Esophagus squamous epithelium (tissue), 5 donors: ENCODE data around the gene C14orf119. TPM values are rescaled to one million over a fixed set of nuclear protein-coding genes. Genes with fewer than 3 reads are reported as not detected.

Source experiments
- DNase-seq: peaks from one replicate; lab custom pipeline; 2025; lab: John Stamatoyannopoulos, UW
- H3K27ac ChIP-seq, 4 donors: fragments of 200-600 bp; sonication (generic); one replicate each; pipeline ENCODE4 v1.5.1; 2016 to 2019; ENCODE audit warnings: mild to moderate bottlenecking in 1 of 4
- H3K27me3 ChIP-seq, 4 donors: fragments of 200-600 bp; sonication (generic); 1 replicate in 3 of 4; 2 replicates in 1 of 4; pipeline versions ENCODE4 v1.5.1 to v1.6.0; 2017 to 2021; ENCODE audit warnings: antibody characterized with exemption in 1 of 4
- H3K36me3 ChIP-seq, 3 donors: fragments of 200-600 bp; sonication (generic); one replicate each; pipeline ENCODE4 v1.5.1; 2016 to 2019
- H3K4me1 ChIP-seq, 3 donors: fragments of 200-600 bp; sonication (generic); one replicate each; pipeline ENCODE4 v1.5.1; 2017 to 2019
- H3K4me3 ChIP-seq, 4 donors: fragments of 200-600 bp; sonication (generic); 1 replicate in 3 of 4; 2 replicates in 1 of 4; pipeline ENCODE4 v1.5.1; 2016 to 2019; ENCODE audit warnings: mild to moderate bottlenecking in 2 of 4, moderate library complexity in 1 of 4
- H3K9me3 ChIP-seq, 3 donors: fragments of 200-600 bp; sonication (generic); one replicate each; pipeline ENCODE4 v1.5.1; 2016 to 2019
- POLR2A ChIP-seq, 4 donors: fragments of 450-650 bp; IDR thresholded peaks; one replicate each; pipeline ENCODE4 v1.6.1; 2017; ENCODE audit warnings: antibody characterized with exemption in 4 of 4, mild to moderate bottlenecking in 4 of 4, moderate library complexity in 3 of 4
- WGBS, 2 donors: methylation state at CpG; one replicate each; pipeline ENCODE4 v1.1.5; 2018; 5-methylcytosine and 5-hydroxymethylcytosine counted together
- intact Hi-C: fragments of 100-400 bp; cut with DNase I; formaldehyde crosslinking; loops from one replicate; pipeline ENCODE4 v1.15.0; 2022
- total RNA-seq, 4 donors: library from RNA; depleted of rRNA; stranded (reverse); fragments of >200 nt; gene quantifications; one replicate each; pipeline ENCODE4 v1.1.0, GENCODE V29; 2016
- TF ChIP-seq, protein P1 (sequence below), 6 experiments: fragments of 450-650 bp in 4 of 6; fragments of 200-600 bp in 2 of 6; sonication (generic) in 2 of 6; IDR thresholded peaks; one replicate each; pipeline ENCODE4 v1.5.1; 2016 to 2019; ENCODE audit warnings: antibody characterized with exemption in 6 of 6, mild to moderate bottlenecking in 4 of 6, moderate library complexity in 4 of 6
- donor health status: DM: yes; HTN: yes; CAD: no.

C14orf119 gene
- total RNA-seq, 4 donors from 2014 or later = 17.5 to 42.0 (median 31.0) TPM

DNA sequence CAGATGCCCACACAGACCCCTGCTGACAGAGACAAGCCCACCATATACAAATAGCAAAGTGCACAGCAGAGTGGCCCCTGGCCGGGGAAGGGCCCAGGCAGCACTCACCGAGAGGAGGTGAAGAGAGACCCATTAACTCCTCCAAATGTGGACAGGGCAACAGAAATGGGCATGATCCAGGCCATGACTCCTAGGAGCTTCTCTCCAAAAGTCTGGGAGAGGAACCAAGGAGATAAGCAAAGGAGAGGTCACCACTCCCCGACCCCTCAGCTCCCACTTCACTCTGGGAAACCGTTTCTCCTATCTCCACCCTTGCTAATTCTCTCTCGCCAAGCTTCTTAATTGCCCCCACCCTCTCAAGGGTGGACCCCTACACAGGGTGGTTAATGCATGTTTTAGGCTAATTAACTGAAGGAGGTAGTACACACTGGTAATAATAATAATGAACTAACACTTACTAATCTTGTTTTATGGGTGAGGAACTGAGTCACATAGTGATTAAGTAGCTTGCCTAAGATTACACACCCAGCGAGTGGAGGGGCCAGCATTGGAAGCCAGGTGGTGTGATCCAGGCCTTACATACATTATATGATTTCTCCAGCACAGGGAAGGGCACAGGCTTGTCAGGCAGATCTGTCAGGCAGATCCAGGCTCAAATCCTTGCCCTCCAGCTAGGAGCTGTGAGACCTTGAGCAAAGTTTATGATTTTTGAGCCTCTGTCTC lies 42.7 kb downstream of the C14orf119 start:
- Histone ChIP-seq H3K36me3 (peaks cover 5 to 62% (median 15%) of the 10 kb centered on the region in 3 donors), H3K4me1 (peaks cover 16 to 39% (median 16%) of the 10 kb centered on the region in 3 donors), H3K27ac (peak overlapping the region; percentile 23 to 79 (median 74)), H3K27me3 (no peaks in the 10 kb centered on the region), H3K4me3 (no peak overlapping the region), H3K9me3 (no peaks in the 10 kb centered on the region)
- intact Hi-C loops = no loop called here
- no peak for TF ChIP-seq POLR2A (IDR thresholded peaks at IDR 0.05)
- TF ChIP-seq, protein P1, sequence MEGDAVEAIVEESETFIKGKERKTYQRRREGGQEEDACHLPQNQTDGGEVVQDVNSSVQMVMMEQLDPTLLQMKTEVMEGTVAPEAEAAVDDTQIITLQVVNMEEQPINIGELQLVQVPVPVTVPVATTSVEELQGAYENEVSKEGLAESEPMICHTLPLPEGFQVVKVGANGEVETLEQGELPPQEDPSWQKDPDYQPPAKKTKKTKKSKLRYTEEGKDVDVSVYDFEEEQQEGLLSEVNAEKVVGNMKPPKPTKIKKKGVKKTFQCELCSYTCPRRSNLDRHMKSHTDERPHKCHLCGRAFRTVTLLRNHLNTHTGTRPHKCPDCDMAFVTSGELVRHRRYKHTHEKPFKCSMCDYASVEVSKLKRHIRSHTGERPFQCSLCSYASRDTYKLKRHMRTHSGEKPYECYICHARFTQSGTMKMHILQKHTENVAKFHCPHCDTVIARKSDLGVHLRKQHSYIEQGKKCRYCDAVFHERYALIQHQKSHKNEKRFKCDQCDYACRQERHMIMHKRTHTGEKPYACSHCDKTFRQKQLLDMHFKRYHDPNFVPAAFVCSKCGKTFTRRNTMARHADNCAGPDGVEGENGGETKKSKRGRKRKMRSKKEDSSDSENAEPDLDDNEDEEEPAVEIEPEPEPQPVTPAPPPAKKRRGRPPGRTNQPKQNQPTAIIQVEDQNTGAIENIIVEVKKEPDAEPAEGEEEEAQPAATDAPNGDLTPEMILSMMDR (IDR thresholded peaks at IDR 0.05) = peak in 4 of 6 experiments; percentile 14 to 46 (median 26)
- 52 to 54% methylated on average over 6 of the region's 6 CpGs for WGBS, 2 donors
- no peak for DNase-seq

DNA sequence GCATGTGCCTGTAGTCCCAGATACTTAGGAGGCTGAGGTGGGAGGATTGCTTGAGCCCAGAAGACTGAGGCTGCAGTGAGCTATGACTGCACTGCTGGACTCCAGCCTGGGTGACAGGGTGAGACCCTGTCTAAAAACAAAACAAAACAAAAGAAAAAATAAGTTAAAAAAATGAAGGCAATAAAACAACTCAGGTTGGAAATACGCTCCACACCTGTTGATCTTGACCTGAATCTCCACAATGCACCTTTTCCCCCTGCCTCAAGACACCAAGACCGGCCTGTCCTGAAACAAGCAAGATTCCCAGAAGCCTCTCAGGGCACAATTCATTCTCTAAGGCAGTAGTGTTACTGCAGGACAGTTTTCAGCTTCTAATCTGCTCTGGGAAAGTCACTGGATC lies 44.6 kb downstream of the C14orf119 start:
- Histone ChIP-seq H3K36me3 (peaks cover 5 to 54% (median 15%) of the 10 kb centered on the region in 3 donors), H3K27ac (no peak overlapping the region), H3K4me3 (no peak overlapping the region), H3K4me1 (peaks cover 16 to 55% (median 20%) of the 10 kb centered on the region in 3 donors), H3K9me3 (no peaks in the 10 kb centered on the region), H3K27me3 (no peaks in the 10 kb centered on the region)
- TF ChIP-seq, protein P1 (IDR thresholded peaks at IDR 0.05) = no peak
- no peak for TF ChIP-seq POLR2A (IDR thresholded peaks at IDR 0.05)
- intact Hi-C loops = no loop called here
- 85 to 91% methylated on average over 2 of the region's 2 CpGs for WGBS, 2 donors
- DNase-seq = no peak

DNA sequence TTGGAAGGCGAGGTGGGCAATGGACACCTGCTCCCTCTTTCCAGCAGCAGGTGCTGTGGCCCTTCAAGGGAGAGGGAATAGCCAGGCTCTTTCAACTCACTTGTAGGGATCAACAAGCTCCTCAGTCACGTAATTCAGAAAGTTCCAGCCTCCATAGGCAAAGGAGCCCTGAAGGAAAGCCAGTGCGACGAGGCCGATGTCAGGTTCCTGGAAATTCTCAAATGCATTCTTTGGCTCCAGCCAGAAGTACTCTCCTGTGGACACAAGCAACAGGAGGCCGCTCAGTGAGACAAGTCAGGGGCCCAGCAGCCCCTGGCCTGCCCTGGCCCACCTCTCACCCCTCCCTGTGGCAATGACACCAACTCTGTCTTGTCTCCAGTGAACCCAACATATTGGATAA lies 45.1 kb downstream of the C14orf119 start:
- 81 to 94% methylated on average over 5 to 6 of the region's 6 CpGs for WGBS, 2 donors
- no peak overlapping the region for H3K4me3 ChIP-seq
- intact Hi-C loops = no loop called here
- H3K27ac ChIP-seq = no peak overlapping the region
- peaks cover 16 to 60% (median 22%) of the 10 kb centered on the region in 3 donors for H3K4me1 ChIP-seq
- peaks cover 5 to 52% (median 15%) of the 10 kb centered on the region in 3 donors for H3K36me3 ChIP-seq
- H3K9me3 ChIP-seq = no peaks in the 10 kb centered on the region
- DNase-seq = no peak
- TF ChIP-seq, protein P1 (IDR thresholded peaks at IDR 0.05) = no peak
- TF ChIP-seq POLR2A (IDR thresholded peaks at IDR 0.05) = no peak
- no peaks in the 10 kb centered on the region for H3K27me3 ChIP-seq

DNA sequence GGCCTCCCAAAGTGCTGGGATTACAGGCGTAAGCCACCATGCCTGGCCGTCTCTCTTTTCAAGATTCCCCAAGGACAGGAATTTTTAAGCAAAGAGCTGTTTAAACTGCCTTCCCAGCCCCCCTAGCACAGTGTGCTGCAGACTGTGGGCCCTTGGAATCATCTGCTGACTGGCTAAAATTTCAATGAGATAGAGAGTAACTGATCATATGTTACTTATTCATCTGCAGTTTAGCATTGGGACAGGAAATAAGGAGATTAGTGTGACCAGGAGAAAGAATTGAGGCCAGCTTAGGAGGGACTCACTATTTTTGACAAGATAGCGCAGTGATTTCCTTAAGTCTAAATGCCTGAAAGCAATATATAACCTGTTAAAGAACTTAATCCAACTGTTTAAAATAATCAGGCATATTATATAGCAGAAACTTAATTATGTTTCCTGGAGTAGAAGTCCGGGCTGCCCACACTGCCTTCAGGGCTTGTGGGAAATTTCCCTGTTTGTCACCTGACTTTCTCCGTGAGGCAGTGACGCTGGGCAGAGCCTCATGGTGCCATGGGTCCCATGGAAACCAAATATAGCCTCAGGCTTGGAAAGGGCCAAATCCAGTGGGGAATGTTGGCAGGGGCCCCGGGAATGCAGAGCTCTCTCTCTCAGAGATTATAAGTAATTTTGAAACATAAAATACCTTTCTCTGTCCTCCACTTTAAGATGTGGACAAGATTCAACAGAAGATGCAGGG lies 46.6 kb downstream of the C14orf119 start:
- TF ChIP-seq, protein P1 (IDR thresholded peaks at IDR 0.05) = no peak
- no peak for TF ChIP-seq POLR2A (IDR thresholded peaks at IDR 0.05)
- H3K27ac ChIP-seq = peak overlapping the region in 3 of 4 donors; percentile 68 to 98 (median 98)
- H3K27me3 ChIP-seq = no peaks in the 10 kb centered on the region
- peaks cover 23 to 73% (median 35%) of the 10 kb centered on the region in 3 donors for H3K4me1 ChIP-seq
- no peak overlapping the region for H3K4me3 ChIP-seq
- H3K9me3 ChIP-seq = no peaks in the 10 kb centered on the region
- no peak for DNase-seq
- intact Hi-C loops = no loop called here
- H3K36me3 ChIP-seq = peaks cover 5 to 40% (median 15%) of the 10 kb centered on the region in 3 donors
- 31 to 53% methylated on average over 6 to 7 of the region's 7 CpGs for WGBS, 2 donors

DNA sequence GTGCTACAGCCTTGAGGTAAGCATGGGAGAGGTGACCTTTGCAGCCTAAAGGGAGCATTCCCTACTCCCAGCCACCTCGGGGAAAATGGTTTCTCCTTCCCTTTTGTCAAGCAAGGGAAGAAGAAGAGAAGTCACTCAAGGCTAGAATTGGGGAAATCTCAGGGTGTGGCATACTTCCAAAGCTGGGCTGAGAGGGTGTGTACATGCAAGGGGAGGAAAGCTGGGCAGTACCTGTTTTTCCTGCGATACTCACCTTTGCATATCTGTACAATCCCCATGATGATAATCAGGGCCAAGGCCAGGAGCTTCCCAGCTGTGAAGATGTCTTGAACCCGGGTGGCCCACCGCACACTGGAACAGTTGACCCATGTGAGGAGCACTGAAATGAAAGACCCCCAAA lies 47.5 kb downstream of the C14orf119 start:
- Histone ChIP-seq H3K36me3 (peaks cover 0 to 32% (median 15%) of the 10 kb centered on the region in 3 donors), H3K27ac (peak overlapping the region; percentile 33 to 98 (median 83)), H3K4me3 (no peak overlapping the region), H3K4me1 (peaks cover 18 to 73% (median 31%) of the 10 kb centered on the region in 3 donors), H3K27me3 (no peaks in the 10 kb centered on the region), H3K9me3 (no peaks in the 10 kb centered on the region)
- DNase-seq = no peak
- 66 to 70% methylated on average over 4 of the region's 4 CpGs for WGBS, 2 donors
- TF ChIP-seq POLR2A (IDR thresholded peaks at IDR 0.05) = no peak
- TF ChIP-seq, protein P1 (IDR thresholded peaks at IDR 0.05) = no peak
- intact Hi-C loops = no loop called here
